ENCODE measurements around the gene FBXL22. TPM values are rescaled to one million over a fixed set of nuclear protein-coding genes. Genes with fewer than 3 reads are reported as not detected.

FBXL22 gene
- total and polyA plus RNA-seq, 2 of the 8 experiments (the other 6 are each of a cell fraction or from before 2014, with no cell fraction given) = 0.09 to 0.47 TPM

DNA sequence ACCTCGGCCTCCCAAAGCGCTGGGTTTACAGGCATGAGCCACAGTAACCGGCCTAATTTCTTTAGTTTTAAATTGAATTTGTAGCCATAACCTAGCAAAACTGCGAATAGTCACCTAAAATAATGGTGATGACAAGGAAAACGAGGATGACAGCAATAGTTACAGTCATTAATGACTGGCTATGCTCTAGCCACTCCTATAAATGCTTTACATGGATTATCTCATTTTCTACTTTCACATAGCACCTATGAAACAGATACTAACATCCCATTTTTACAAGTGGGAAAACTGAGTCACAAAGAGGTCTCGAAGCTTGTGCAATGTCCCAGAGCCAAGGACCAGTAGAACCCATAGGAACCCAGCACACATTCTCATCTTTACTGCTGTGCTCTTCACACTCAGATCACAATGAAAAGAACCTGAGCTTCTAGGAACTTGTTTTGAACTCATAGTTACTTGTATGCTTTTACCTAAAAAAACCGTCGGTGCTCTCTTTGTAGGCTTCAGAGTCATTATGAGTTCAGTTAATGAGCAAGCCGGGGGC is 39.4 kb downstream of the FBXL22 start:
- ChIA-PET POLR2A (ENCODE audit: partially characterized antibody) (no interaction called here), CTCF (ENCODE audit: partially characterized antibody) (interaction anchor here (0.7 kb wide), 1 partner anchor 309 kb away, joined by 3 read pairs; no protein-coding TSS in a partner anchor)
- Histone ChIP-seq H3K9ac (replicated peaks in 1 of 4; ENCODE audit: extremely low read depth in 1 of 4, low read depth in 3 of 4, low read length in 3 of 4) (no peak overlapping the region), H3K56ac (replicated peaks; ENCODE audit: insufficient read length, low read depth, low read length) (no peak overlapping the region), H3K23me2 (ENCODE audit: low read depth, low read length) (no peaks in the 10 kb centered on the region), H3K4me1 (replicated peaks in 1 of 4; ENCODE audit: control insufficient read depth in 3 of 4, insufficient read depth in 4 of 4, low read length in 3 of 4) (no peaks in the 10 kb centered on the region), H4K5ac (ENCODE audit: insufficient read length, low read depth, low read length) (no peak overlapping the region), H3K79me2 (ENCODE audit: control insufficient read depth in 1 of 2, insufficient read depth in 2 of 2, low read length in 2 of 2) (no peaks in the 10 kb centered on the region), H2BK20ac (ENCODE audit: low read length) (no peak overlapping the region), H4K8ac (ENCODE audit: extremely low read depth, insufficient read depth, low read length) (no peak overlapping the region), H3K23ac (ENCODE audit: insufficient read length) (no peak overlapping the region), H2BK120ac (replicated peaks; ENCODE audit: low read depth, low read length) (no peak overlapping the region), H2BK12ac (ENCODE audit: low read depth, low read length) (no peak overlapping the region), H3K9me3 (ENCODE audit: insufficient read depth in 2 of 2, low read depth in 1 of 2, low read length in 1 of 2) (no peaks in the 10 kb centered on the region), H2BK5ac (ENCODE audit: low read depth, low read length) (no peak overlapping the region), H3K4me2 (ENCODE audit: insufficient read depth in 1 of 2, low read depth in 2 of 2, low read length in 2 of 2) (no peak overlapping the region), H4K20me1 (replicated peaks in 1 of 2; ENCODE audit: control insufficient read depth in 1 of 2, insufficient read depth in 2 of 2, low read length in 2 of 2) (no peaks in the 10 kb centered on the region), H2AK5ac (ENCODE audit: low read depth, low read length) (no peak overlapping the region), H2BK15ac (ENCODE audit: low read length) (no peak overlapping the region), H3K27me3 (replicated peaks in 1 of 4; ENCODE audit: control insufficient read depth in 3 of 4, extremely low read depth in 1 of 4, insufficient read depth in 3 of 4, low read length in 3 of 4) (no peaks in the 10 kb centered on the region), H3K79me1 (ENCODE audit: low read depth, low read length) (no peaks in the 10 kb centered on the region), H3K18ac (ENCODE audit: extremely low read depth, low read length) (no peak overlapping the region), H2AFZ (ENCODE audit: low read length) (no peak overlapping the region), H3K27ac (ENCODE audit: low read depth, low read length) (no peak overlapping the region), H3K4ac (replicated peaks; ENCODE audit: insufficient read length, low read depth, low read length) (no peak overlapping the region), H3K14ac (ENCODE audit: insufficient read length) (no peak overlapping the region), H3K36me3 (ENCODE audit: control insufficient read depth in 2 of 4, insufficient read depth in 4 of 4, low read length in 3 of 4) (peaks cover 4 to 62% (median 32%) of the 10 kb centered on the region in 4 experiments; a peak in 7 of 8 replicates), H3K4me3 (ENCODE audit: extremely low read depth in 1 of 4, insufficient read depth in 2 of 4, low read depth in 3 of 4, low read length in 4 of 4) (no peak overlapping the region), H4K91ac (replicated peaks; ENCODE audit: insufficient read length, low read length) (no peak overlapping the region)
- FAIRE-seq (no peak), DNase-seq (ENCODE audit: low read depth in 1 of 2, low spot score in 2 of 2) (no peak)
- WGBS, 2 experiments (ENCODE audit: extremely low coverage in 1 of 2, insufficient coverage in 1 of 2, insufficient read length in 1 of 2, insufficient replicate concordance in 2 of 2, low coverage in 1 of 2, low lambda C conversion rate in 2 of 2, missing lambda C conversion rate in 1 of 2) = 92% methylated on average over 9 of the region's 9 CpGs; no CpG with 5 or more reads in 1 of the 2 experiments
- no peak for TF ChIP-seq EZH2 (IDR thresholded peaks at IDR 0.05; ENCODE audit: low read depth, low read length, severe bottlenecking)
- no peak for TF ChIP-seq JUN (IDR thresholded peaks at IDR 0.05; ENCODE audit: low read depth, low read length)
- no peak for TF ChIP-seq KDM4A (IDR thresholded peaks at IDR 0.05; ENCODE audit: low read depth, low read length, severe bottlenecking)
- TF ChIP-seq, protein P1, sequence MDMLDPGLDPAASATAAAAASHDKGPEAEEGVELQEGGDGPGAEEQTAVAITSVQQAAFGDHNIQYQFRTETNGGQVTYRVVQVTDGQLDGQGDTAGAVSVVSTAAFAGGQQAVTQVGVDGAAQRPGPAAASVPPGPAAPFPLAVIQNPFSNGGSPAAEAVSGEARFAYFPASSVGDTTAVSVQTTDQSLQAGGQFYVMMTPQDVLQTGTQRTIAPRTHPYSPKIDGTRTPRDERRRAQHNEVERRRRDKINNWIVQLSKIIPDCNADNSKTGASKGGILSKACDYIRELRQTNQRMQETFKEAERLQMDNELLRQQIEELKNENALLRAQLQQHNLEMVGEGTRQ (IDR thresholded peaks at IDR 0.05; ENCODE audit: low read length) = no peak
- no peak for TF ChIP-seq TAF1 (IDR thresholded peaks at IDR 0.05; ENCODE audit: low read depth, low read length)
- no peak for TF ChIP-seq POU5F1 (IDR thresholded peaks at IDR 0.05; ENCODE audit: low read depth, low read length)
- TF ChIP-seq RAD21 (IDR thresholded peaks at IDR 0.05 in 1 of 2, conservative IDR thresholded peaks at IDR 0.05 in 1 of 2; ENCODE audit: low read depth in 2 of 2, low read length in 2 of 2) = no peak
- TF ChIP-seq SIX5 (IDR thresholded peaks at IDR 0.05; ENCODE audit: low read depth, low read length) = no peak
- TF ChIP-seq RFX5 (IDR thresholded peaks at IDR 0.05; ENCODE audit: borderline replicate concordance, low read depth, low read length) = no peak
- TF ChIP-seq TEAD4 (IDR thresholded peaks at IDR 0.05; ENCODE audit: low read depth, low read length) = no peak
- no peak for TF ChIP-seq ASH2L (IDR thresholded peaks at IDR 0.05; ENCODE audit: low read length)
- TF ChIP-seq CEBPB (IDR thresholded peaks at IDR 0.05; ENCODE audit: low read depth, low read length) = no peak
- TF ChIP-seq RNF2 (IDR thresholded peaks at IDR 0.05; ENCODE audit: borderline replicate concordance, low read depth, low read length, missing control alignments, poor library complexity, severe bottlenecking) = no peak

Measured in H1 (cell line).